ENCODE results near the gene NUP133.

GRCh38 chr1:229550812-229551567, 42.8 kb upstream of the NUP133 start:
- TF ChIP-seq CTCF (IDR thresholded peaks at IDR 0.05; ENCODE audit: low read depth, low read length, poor library complexity, severe bottlenecking) (no peak), EZH2phosphoT487 (IDR thresholded peaks at IDR 0.05; ENCODE audit: borderline replicate concordance, low read length) (no peak)

Data from DOHH2 (cell line).